Stimulated activated CD4-positive, alpha-beta T cell treated with anti-CD3 and anti-CD28 coated beads, Interleukin-1b, Interleukin-23, amount 100 ng/mL, for 24 hours (primary cell): ENCODE results near the gene NLRP9.

Source experiments
- DNase-seq, 4 experiments: peaks; one replicate each; pipeline ENCODE4 v3.0.0-alpha.2; 2020; ENCODE audit warnings: low read depth in 4 of 4, low spot score in 1 of 4

Gene NLRP9

GRCh38 chr19:55704494-55705245, 33.5 kb downstream of the NLRP9 start:
- no peak for DNase-seq

GRCh38 chr19:55703790-55704215, 34.4 kb downstream of the NLRP9 start:
- peak in 3 of 4 experiments; percentile 36 to 43 (median 42) for DNase-seq

DNA sequence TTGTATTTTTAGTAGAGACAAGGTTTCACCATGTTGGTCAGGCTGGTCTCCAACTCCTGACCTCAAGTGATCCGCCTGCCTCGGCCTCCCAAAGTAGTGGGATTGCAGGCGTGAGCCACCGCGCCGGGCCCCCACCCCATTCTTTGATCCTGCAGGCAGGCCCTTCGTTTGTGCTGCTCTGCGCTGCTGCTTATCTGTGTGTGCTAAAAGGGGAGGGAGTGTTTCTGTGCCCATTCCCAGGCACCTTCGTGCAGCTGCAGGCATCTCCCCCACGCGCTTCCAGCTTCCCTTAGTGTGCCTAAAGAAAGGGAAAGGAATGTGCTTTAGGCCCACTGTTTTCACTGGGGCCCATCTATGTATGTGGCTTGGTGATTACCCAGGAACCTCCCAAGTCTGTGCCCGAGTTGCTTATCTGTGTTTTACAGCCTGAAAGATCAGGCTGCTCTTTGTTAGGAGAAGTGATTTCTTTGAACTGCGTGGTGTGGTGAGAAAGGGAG, 36.0 kb downstream of the NLRP9 start:
- DNase-seq: no peak

GRCh38 chr19:55700813-55701212, 37.4 kb downstream of the NLRP9 start:
- DNase-seq: no peak

DNA sequence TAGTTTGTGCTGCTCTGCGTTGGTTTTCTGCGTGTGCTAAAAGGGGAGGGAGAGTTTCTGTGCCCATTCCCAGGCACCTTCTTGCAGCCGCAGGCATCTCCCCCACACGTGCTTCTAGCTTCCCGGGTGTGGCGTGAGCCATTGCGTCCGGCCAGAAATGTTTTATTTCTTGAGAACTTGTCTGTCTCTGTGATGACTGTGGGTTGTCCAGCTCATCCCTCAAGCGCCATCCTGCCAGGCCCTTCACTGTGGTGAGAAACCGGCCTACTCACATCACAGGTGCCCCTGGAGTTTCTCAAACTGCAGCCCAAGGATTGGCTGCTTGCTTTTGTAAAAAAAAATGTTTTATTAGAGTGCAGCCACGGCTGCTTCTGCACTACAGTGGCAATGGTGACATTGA, 39.0 kb downstream of the NLRP9 start:
- no peak for DNase-seq

- no peak for DNase-seq
Observed at GRCh38 chr19:55698256-55698655, 39.9 kb downstream of the NLRP9 start.

DNA sequence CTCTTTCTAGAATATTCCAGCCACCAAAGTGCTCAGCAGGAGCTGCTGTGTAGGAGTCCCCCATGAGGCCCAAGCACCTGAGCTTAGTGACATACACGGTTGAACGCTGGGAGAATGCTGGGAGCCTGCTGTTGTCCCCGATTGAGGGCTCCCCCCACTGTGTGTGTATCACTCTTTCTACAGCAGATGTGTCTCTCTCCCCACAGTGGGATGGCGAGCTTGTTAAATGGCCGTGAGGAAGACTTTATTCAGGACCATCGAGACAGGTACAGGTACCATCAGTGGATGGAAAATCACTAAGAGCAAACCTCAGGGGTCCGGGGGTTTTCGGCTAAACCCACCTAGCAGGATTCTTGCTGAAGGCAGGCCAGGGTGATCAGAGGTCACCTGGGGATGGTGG, 40.5 kb downstream of the NLRP9 start:
- no peak for DNase-seq

GRCh38 chr19:55697069-55697440, 41.1 kb downstream of the NLRP9 start:
- no peak for DNase-seq

DNA sequence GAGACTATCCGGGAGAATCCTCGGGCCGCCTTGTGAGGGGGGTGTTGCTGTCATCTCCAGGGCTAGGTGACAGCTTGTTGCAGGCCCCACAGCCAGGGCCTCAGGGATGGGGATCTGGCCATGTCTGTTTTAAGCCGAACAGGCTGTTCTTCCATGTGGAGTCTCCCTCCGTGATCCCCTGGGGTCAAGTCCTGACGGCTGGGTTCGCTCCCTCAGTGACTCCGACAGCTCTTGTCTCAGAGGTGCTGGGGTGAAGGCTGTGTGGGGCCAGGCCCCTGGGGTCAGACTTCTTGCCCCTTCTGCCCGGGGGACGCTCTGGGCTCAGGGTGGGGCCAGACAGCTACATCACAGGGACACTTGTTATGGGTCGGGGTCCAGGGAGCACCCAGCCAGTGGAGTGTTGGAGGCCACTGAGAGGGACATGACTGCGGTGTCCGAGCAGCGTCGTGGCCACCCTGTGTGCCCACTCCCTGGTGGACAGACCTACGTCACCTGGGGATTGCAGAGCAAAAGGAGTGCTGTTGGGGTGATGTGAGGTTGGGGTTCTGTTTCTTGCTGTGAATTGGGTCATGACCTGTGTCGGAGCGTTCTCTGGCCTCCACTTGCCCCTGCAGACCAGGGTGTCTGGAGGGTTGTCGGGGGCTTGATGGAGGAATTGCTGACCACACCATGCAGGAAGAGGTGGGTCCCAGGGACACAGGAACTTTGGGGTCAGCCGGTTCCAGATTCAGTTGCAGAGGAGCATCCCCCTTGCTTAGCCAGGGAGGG, 41.7 kb downstream of the NLRP9 start:
- DNase-seq: no peak

- no peak for DNase-seq
Observed at GRCh38 chr19:55695511-55696290, 42.5 kb downstream of the NLRP9 start.

- DNase-seq: no peak
Observed at GRCh38 chr19:55694656-55695491, 43.3 kb downstream of the NLRP9 start.

- DNase-seq: no peak
Observed at GRCh38 chr19:55694241-55694655, 44.0 kb downstream of the NLRP9 start.

- no peak for DNase-seq
Observed at GRCh38 chr19:55693336-55693974, 44.7 kb downstream of the NLRP9 start.

- DNase-seq: no peak
Observed at GRCh38 chr19:55692681-55693081, 45.5 kb downstream of the NLRP9 start.

DNA sequence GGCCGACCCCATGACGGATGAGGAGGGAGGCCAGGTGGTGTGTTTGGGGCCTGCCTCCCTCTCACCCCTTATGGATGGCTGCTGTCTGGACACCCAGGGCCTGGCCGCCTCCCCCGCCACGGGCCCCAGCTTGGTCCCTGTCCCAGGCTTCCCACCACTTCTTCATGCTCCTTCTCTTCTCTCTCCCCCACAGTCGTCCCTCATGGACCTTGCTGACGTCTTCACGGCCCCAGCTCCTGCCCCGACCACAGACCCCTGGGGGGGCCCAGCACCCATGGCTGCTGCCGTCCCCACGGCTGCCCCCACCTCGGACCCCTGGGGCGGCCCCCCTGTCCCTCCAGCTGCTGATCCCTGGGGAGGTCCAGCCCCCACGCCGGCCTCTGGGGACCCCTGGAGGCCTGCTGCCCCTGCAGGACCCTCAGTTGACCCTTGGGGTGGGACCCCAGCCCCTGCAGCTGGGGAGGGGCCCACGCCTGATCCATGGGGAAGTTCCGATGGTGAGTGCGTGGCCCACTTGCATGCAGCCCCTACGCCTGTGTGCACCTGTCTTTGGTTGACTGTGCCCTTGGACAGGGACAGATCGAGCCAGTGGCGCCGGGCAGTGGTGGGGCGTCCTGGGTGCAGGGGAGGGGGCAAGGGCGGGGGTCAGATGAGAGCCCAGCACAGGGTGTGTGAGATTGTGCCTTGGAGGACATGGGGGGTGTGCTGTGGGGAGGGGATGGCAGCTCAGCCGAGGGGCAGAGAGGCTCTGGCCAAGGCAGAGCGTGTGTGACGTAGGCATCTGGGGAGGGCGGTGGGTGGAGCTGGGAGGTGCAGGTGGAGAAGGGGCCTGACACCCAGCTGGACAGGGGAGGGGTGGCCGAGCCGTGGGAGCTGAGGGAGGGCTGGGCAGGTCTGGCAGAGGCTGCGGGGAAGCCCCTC, 46.4 kb downstream of the NLRP9 start:
- no peak for DNase-seq

DNA sequence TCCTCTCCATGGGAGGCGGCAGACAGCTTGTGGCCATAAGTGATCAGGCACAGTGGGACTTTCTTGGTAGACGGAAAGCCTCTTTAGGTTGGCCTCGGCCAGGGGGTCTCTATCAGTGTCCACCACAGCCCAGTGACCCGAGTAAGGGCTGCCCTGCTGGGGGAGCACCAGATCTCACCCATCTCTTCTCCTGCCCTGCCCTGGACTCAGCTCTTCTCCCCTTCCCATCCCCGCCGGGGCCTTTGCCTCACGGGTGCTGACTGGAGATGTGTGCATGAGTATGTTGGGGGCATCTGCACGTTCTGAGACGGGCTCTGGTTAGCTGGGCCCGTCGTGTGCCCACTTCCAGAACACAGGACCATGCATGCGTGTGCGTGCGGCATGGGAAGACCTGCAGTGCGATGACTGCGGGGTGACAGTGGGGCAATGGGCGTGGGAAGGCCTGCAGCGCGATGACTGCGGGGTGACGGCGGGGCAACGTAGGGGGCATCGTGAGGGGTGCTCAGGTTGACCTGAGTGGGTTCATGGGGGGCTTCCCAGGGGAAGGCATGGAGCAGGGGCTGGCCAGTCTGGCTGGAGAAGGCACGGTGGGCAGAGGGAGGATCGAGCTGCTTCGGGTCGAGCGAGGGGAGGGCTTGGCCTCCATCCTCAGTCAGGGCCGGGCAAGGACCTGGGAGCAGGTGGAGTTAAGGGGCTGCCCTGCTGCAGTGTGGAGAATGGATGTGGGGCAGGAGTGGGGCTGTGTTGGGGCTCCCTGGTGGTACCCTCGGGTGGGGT, 47.2 kb downstream of the NLRP9 start:
- DNase-seq: no peak

- no peak for DNase-seq
Observed at GRCh38 chr19:55690109-55690768, 48.0 kb downstream of the NLRP9 start.
